Stimulated activated naive B cell treated with anti-CD40 and anti-IgM and Interleukin-4, amounts not matched to agents 10 μg/mL and 1 μg/mL and 100 μg/mL, for 72 hours (primary cell): ENCODE measurements around the gene BCAS3.
"Not testable (repeated sequence)": the region's sequence is repeated elsewhere in the genome, so short reads cannot be mapped to it uniquely, and the experiment has no call there.

Experiments
- ATAC-seq, 2 donors: fragments of 150-1000 bp; cut with Tn5 transposase; replicated peaks; 2 replicates each; pipeline ENCODE4 v1.10.0; 2021; ENCODE audit warnings: moderate library complexity in 1 of 2
- DNase-seq: peaks from one replicate; pipeline ENCODE4 v3.0.0; 2021
- H3K27ac Mint-ChIP-seq: one replicate; pipeline ENCODE4 v1.8.0; 2022; ENCODE audit warnings: mild to moderate bottlenecking, mixed read lengths
- H3K27me3 Mint-ChIP-seq, 2 donors: one replicate each; pipeline ENCODE4 v1.8.0; 2022; ENCODE audit warnings: mixed read lengths in 2 of 2
- H3K36me3 Mint-ChIP-seq, 2 donors: one replicate each; pipeline ENCODE4 v1.8.0; 2022; ENCODE audit warnings: mixed read lengths in 2 of 2, mild to moderate bottlenecking in 1 of 2
- H3K4me1 Mint-ChIP-seq, 2 donors: one replicate each; pipeline ENCODE4 v1.8.0; 2022; ENCODE audit warnings: mixed read lengths in 2 of 2, mild to moderate bottlenecking in 1 of 2
- H3K4me3 Mint-ChIP-seq, 2 donors: one replicate each; pipeline ENCODE4 v1.8.0; 2022; ENCODE audit warnings: mild to moderate bottlenecking in 2 of 2, mixed read lengths in 2 of 2, moderate library complexity in 1 of 2
- H3K9me3 Mint-ChIP-seq, 2 donors: one replicate each; pipeline ENCODE4 v1.8.0; 2022; ENCODE audit warnings: mixed read lengths in 2 of 2, mild to moderate bottlenecking in 1 of 2

The BCAS3 gene

DNA sequence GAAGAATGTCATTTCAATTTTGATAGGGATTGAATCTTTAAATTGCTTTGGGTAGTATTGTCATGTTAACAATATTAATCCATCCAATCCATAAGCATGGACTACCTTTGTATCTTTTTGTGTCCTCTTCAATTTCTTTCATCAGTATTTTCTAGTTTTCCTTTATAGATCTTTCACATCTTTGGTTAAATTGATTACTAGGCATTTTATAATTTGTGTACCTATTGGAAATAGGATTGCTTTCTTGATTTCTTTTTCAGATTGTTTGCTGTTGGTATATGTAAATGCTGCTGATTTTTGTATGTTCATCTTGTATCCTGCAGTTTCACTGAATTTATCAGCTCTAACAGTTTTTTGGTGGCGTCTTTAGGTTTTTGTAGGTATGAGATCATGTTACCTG, 24.1 kb upstream of the BCAS3 start:
- Mint-ChIP-seq H3K27me3 (no peaks in the 10 kb centered on the region), H3K36me3 (peaks cover 31 to 38% of the 10 kb centered on the region in 2 donors), H3K4me1 (peaks cover 16 to 21% of the 10 kb centered on the region in 2 donors), H3K9me3 (no peaks in the 10 kb centered on the region), H3K4me3 (no peak overlapping the region), H3K27ac (no peak overlapping the region)
- no peak for DNase-seq
- ATAC-seq = no peak

DNA sequence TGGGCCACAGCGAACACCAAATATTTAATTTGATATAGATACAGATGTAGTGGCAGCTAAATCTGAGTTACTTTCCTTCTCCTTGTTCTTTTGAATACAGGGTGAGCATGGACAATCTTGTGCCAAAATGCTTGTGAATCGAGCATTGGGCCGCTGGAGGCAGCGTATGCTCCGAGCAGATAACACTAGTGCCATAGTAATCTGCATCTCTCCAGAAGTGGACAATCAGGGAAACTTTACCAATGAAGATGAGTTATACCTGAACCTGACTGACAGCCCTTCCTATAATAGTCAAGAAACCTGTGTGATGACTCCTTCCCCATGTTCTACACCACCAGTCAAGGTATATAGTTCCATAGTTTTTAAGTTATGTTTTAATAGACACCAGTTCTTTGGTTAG, 21.2 kb upstream of the BCAS3 start:
- Mint-ChIP-seq H3K4me3 (no peak overlapping the region), H3K27ac (no peak overlapping the region), H3K9me3 (no peaks in the 10 kb centered on the region), H3K36me3 (peaks cover 19 to 23% of the 10 kb centered on the region in 2 donors), H3K27me3 (no peaks in the 10 kb centered on the region), H3K4me1 (peaks cover 18 to 34% of the 10 kb centered on the region in 2 donors)
- ATAC-seq (no peak), DNase-seq (no peak)

DNA sequence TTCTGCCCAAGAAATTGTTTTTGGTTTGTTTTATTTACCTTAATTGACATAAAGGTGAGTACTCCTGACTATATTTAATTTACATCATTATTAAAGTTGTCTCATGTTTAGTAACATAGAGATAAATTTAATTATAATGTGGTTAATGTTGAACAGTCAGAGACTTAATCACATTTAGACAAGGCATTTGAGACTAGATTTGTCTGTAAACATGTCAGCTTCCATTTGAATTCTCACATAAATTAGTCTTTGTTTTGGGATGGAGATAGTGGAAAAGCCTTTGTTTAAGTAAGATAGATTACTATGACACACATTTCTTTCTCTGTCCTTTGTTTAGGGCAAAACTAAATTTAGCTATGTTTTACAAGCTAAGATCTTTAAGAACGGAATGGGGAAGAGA, 18.5 kb upstream of the BCAS3 start:
- Mint-ChIP-seq H3K36me3 (peaks cover 18 to 20% of the 10 kb centered on the region in 2 donors), H3K4me1 (peaks cover 2 to 15% of the 10 kb centered on the region in 2 donors), H3K4me3 (no peak overlapping the region), H3K9me3 (no peaks in the 10 kb centered on the region), H3K27me3 (no peaks in the 10 kb centered on the region), H3K27ac (no peak overlapping the region)
- no peak for DNase-seq
- ATAC-seq = no peak

DNA sequence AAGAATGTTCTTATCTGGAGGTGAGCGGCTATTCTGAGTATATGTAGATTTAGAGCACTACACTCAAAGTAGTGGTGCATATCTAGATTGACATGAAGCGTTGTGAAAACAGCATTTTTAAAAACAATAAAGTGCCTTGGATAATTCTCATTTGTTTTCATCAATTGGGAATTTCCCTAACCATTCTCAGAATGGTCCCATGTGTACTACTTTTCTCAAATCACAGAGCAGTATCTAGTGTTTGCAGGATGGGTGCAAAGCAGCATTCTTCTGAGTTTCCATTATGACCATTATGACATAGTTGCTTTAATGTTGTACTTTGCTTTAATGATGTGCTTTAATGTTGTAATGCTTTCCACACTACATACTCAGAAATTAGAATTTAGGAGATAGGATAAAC, 16.2 kb upstream of the BCAS3 start:
- Mint-ChIP-seq H3K27me3 (no peaks in the 10 kb centered on the region), H3K4me1 (peaks cover 2 to 15% of the 10 kb centered on the region in 2 donors), H3K36me3 (peaks cover 24 to 27% of the 10 kb centered on the region in 2 donors), H3K4me3 (no peak overlapping the region), H3K9me3 (no peaks in the 10 kb centered on the region), H3K27ac (no peak overlapping the region)
- DNase-seq (no peak), ATAC-seq (peak; percentile 60 to 61)

DNA sequence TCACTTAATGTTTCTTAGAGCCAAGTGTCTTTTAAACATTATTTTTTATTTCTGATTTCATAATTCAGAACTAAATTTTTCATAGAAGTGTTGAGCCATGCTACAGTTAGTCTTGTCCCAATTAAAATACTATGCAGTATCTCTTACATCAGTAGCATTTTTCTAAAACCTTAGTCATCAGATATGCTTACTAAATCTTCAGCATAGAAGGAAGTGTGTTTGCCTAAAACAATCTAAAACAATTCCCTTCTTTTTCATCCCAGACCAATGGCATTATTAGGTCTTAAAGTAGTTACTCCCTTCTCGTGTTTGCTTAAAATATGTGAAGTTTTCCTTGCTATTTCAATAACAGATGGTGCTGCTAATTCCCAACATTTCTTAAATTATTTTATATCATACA, 13.6 kb upstream of the BCAS3 start:
- ATAC-seq (no peak), DNase-seq (no peak)
- no peak overlapping the region for H3K27ac Mint-ChIP-seq
- H3K4me3 Mint-ChIP-seq = no peak overlapping the region
- no peaks in the 10 kb centered on the region for H3K27me3 Mint-ChIP-seq
- peaks cover 2 to 15% of the 10 kb centered on the region in 2 donors for H3K4me1 Mint-ChIP-seq
- H3K36me3 Mint-ChIP-seq = peaks cover 21 to 26% of the 10 kb centered on the region in 2 donors
- no peaks in the 10 kb centered on the region for H3K9me3 Mint-ChIP-seq

DNA sequence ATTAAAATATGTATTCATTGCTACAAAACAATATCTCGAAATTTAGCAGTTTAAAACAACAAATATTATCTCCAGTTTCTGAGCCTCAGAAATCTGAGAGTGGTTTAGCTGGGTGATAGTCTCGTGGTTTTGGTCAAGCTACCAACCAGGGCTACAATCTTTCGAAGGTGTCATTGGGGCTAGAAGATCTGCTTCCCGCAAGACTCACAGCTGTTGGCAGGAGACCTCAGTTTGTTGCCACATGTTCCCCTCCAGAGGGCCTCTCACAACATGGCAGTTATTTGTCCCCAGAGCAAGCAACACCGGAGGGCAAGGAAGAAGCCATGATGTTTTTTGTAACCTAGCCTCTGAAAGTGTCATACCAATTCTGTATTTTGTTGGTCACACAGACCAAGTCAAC, 12.0 kb upstream of the BCAS3 start:
- Mint-ChIP-seq H3K4me1 (peaks cover 0 to 10% of the 10 kb centered on the region in 2 donors), H3K27me3 (no peaks in the 10 kb centered on the region), H3K27ac (no peak overlapping the region), H3K4me3 (no peak overlapping the region), H3K36me3 (peaks cover 16 to 21% of the 10 kb centered on the region in 2 donors), H3K9me3 (no peaks in the 10 kb centered on the region)
- DNase-seq = no peak
- no peak for ATAC-seq

DNA sequence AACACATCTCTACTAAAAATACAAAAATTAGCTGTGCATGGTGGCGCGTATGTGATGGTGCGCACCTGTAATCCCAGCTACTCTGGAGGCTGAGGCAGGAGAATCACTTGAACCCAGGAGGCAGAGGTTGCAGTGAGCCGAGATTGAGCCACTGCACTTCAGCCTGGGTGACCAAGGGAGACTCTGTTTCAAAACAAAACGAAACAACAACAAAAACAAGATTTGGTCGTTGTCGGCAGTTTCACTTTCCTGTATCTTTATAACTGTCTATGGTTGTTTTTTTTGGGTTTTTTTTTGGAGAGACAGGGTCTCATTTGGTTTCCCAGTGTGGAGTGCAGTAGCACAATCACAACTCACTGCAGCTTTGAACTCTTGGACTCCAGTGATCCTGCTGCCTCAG, 8.9 kb upstream of the BCAS3 start:
- H3K36me3 Mint-ChIP-seq = peaks cover 8 to 10% of the 10 kb centered on the region in 2 donors
- not testable (repeated sequence) for H3K27ac Mint-ChIP-seq, H3K4me3 Mint-ChIP-seq, H3K9me3 Mint-ChIP-seq, ATAC-seq, DNase-seq, H3K27me3 Mint-ChIP-seq, H3K4me1 Mint-ChIP-seq

DNA sequence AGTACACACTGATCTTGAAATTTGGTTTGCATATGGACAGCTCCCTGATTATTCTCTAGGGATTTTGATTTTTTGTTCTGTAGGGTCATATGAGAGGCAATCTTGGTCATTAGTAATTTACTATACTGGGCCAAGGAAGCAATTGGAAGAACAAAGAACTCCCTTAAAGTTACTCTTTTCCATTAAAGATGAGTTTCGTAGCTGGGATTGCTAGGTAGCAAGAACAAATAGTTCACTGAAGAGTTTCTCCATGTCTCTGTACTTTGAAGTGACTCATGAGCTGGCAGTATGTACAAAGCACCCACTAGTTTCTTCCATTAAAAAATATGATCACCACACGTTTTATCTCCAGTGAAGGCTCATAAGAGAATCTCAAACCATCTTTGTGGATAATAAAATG, 6.2 kb upstream of the BCAS3 start:
- Mint-ChIP-seq H3K27me3 (no peaks in the 10 kb centered on the region), H3K4me1 (peaks cover 0 to under 1% of the 10 kb centered on the region in 2 donors), H3K4me3 (no peak overlapping the region), H3K27ac (no peak overlapping the region), H3K36me3 (peaks cover 0 to 1% of the 10 kb centered on the region in 2 donors), H3K9me3 (peaks cover 0 to 5% of the 10 kb centered on the region in 2 donors)
- DNase-seq (no peak), ATAC-seq (no peak)

DNA sequence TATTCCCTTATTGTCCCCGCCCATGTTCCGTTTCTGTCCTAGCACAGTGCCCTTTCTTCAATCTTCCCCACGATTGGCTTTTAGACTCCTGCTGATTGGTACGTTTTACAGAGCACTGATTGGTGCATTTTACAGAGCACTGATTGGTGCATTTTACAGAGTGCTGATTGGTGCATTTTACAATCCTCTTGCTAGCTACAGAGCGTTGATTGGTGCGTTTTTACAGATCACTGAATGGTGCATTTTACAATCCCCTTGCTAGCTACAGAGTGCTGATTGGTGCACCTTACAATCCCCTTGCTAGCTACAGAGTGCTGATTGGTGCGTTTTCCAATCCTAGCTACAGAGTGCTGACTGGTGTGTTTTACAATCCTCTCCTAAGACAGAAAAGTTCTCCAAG, 3.0 kb upstream of the BCAS3 start:
- H3K27ac Mint-ChIP-seq, H3K4me3 Mint-ChIP-seq, H3K36me3 Mint-ChIP-seq, H3K27me3 Mint-ChIP-seq, ATAC-seq, H3K9me3 Mint-ChIP-seq, DNase-seq: not testable (repeated sequence)
- peaks cover 9 to 14% of the 10 kb centered on the region in 2 donors for H3K4me1 Mint-ChIP-seq

DNA sequence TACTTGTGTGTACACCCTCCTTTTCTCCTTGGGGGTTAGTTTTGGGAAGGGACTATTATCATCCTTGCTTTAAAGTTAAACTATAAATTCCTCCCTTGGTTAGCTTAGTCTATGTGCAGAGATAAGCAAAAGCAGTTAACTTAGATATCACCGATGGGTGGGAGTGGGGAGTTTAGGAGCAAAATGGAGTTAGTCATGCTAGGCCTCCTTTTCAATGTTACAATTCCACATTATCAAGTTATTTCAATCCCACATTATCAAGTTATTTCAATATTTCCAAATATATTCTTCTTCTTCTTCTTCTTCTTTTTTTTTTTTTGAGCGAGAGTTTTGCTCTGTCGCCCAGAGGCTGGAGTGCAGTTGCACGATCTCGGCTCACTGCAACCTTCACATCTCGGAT, 1.7 kb upstream of the BCAS3 start:
- Mint-ChIP-seq H3K27me3 (no peaks in the 10 kb centered on the region), H3K4me3 (peak overlapping the region in 1 of 2 donors; percentile 41), H3K9me3 (peaks cover 0 to 5% of the 10 kb centered on the region in 2 donors), H3K4me1 (peaks cover 9 to 14% of the 10 kb centered on the region in 2 donors), H3K27ac (no peak overlapping the region), H3K36me3 (no peaks in the 10 kb centered on the region)
- no peak for ATAC-seq
- DNase-seq = no peak

DNA sequence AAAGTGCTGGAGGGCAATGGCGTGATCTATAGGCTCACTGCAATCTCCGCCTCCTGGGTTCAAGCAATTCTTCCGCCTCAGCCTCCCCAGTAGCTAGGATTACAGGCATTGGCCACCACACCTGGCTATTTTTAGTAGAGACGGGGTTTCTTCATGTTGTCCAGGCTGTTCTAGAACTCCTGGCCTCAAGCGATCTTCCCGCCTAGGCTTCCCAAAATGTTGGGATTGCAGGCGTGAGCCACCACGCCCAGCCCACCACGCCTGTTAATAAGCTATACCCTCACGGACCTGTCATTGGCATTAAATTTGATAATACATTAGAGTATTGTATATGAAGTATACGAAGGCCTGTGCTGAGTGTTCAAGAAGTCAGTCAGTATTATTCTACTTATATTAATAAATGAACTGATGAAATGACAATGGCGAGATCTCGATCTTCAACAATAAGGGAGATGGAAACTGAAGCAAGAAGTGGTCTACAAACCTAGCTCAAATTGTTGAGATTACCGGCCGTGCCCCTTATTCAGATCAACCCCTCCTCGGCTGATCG, 818 bp upstream of the BCAS3 start:
- Mint-ChIP-seq H3K4me3 (peak overlapping the region; percentile 97 to 98), H3K9me3 (peaks cover 0 to 5% of the 10 kb centered on the region in 2 donors), H3K27me3 (no peaks in the 10 kb centered on the region), H3K27ac (peak overlapping the region; percentile 96), H3K4me1 (peaks cover 9 to 14% of the 10 kb centered on the region in 2 donors), H3K36me3 (peaks cover 0 to under 1% of the 10 kb centered on the region in 2 donors)
- no peak for ATAC-seq
- no peak for DNase-seq

DNA sequence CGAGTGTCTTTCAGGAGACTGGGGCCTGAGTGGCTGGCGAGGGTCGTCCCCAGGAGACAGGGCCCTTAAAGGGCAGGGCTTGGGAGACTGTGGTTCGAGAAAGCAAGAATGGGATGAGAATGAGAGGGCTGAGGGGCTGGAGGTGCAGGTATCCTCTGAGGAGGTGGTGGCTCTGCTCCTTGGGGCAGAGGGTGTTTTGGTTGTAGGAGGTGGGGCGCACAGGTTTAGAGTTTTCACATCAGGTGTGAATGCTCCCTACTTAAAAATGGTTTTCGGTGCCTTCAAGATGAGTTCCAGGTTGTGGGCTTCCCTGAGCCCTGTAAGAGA, 430 bp downstream of the BCAS3 start:
- Mint-ChIP-seq H3K36me3 (peaks cover 0 to 4% of the 10 kb centered on the region in 2 donors), H3K27me3 (no peaks in the 10 kb centered on the region), H3K4me1 (peaks cover 9 to 14% of the 10 kb centered on the region in 2 donors), H3K27ac (peak overlapping the region; percentile 96), H3K9me3 (peaks cover 0 to 5% of the 10 kb centered on the region in 2 donors), H3K4me3 (peak overlapping the region; percentile 97 to 98)
- DNase-seq (no peak), ATAC-seq (no peak)

DNA sequence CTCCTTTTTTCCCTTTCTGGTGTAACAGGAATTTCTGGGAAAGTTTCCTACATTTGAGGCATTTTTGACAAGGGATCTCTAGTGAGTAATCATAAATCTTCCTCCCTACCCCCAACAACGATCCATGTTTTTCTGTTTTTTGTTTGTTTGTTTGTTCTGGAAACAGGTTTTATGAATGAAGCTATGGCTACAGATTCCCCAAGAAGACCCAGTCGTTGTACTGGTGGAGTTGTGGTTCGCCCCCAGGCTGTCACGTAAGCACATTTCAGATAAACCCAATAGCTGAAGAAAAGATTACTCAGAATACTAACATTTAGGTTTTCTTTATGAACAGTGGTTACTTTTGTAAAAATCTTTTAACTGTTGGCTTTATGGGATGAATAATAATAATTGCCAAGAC, 1.6 kb downstream of the BCAS3 start:
- Mint-ChIP-seq H3K27me3 (no peaks in the 10 kb centered on the region), H3K4me3 (no peak overlapping the region), H3K9me3 (peaks cover 0 to 5% of the 10 kb centered on the region in 2 donors), H3K27ac (no peak overlapping the region), H3K36me3 (peaks cover 0 to 4% of the 10 kb centered on the region in 2 donors), H3K4me1 (peaks cover 9 to 14% of the 10 kb centered on the region in 2 donors)
- no peak for ATAC-seq
- DNase-seq = no peak

DNA sequence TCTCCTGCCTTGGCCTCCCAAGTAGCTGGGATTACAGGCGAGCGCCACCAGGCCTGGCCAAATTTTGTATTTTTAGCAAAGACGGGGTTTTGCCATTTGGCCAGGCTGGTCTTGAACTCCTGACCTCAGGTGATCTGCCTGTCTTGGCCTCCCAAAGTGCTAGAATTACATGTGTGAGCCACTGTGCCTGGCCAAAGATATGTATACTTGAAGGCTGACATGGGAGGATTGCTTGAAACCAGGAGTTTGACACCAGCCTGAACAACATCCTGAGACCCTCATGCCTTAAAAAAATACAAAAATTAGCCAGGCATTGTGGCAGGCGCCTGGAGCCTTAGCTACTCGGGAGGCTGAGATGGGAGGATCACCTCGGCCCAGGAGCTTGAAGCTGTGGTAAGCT, 3.1 kb downstream of the BCAS3 start:
- Mint-ChIP-seq H3K9me3 (no peaks in the 10 kb centered on the region), H3K27ac (no peak overlapping the region), H3K4me3 (no peak overlapping the region), H3K36me3 (peaks cover 3 to 12% of the 10 kb centered on the region in 2 donors), H3K27me3 (no peaks in the 10 kb centered on the region), H3K4me1 (peaks cover 9 to 14% of the 10 kb centered on the region in 2 donors)
- no peak for DNase-seq
- ATAC-seq = no peak

DNA sequence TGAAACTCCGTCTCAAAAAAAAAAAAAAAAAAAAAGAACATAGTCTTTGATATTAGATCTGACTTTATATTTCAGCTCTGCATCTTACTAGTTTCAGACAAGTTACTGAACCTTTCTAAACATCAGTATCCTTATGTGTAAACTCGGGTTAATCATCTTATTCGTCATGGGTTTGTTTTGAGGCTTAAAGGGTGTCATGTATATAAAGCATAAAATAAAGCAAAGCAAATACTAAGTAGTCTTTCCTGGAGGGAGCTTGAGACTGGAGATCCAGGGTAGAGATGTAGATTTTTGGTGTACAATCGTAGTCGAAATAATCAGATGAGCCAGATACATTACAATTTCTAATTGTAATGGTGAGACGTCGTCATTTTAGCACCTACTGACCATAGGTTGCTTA, 7.8 kb downstream of the BCAS3 start:
- Mint-ChIP-seq H3K27me3 (no peaks in the 10 kb centered on the region), H3K4me1 (no peaks in the 10 kb centered on the region), H3K9me3 (no peaks in the 10 kb centered on the region), H3K27ac (no peak overlapping the region), H3K4me3 (no peak overlapping the region), H3K36me3 (peaks cover 10 to 21% of the 10 kb centered on the region in 2 donors)
- DNase-seq (no peak), ATAC-seq (no peak)

DNA sequence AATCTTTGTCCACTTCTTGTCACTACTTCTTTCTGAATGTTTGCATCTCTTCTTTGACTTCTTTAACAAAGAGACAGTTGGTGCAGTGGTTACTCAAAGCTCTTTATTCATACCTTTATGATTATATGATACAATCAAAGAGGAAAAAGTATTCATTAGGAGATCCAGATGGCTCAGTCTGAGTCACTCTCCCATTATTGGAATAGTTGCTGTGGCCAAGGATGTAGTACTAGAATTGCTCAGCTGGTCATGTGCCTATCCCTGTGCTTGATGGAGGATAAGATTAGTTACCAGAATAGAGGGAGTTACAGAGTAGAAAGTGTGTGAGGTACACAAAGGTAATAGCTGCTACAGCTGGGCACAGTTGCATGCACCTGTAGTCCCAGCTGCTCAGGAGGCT, 18.3 kb downstream of the BCAS3 start:
- DNase-seq (no peak), ATAC-seq (no peak)
- H3K4me3 Mint-ChIP-seq = no peak overlapping the region
- H3K36me3 Mint-ChIP-seq = peaks cover 18 to 22% of the 10 kb centered on the region in 2 donors
- no peaks in the 10 kb centered on the region for H3K27me3 Mint-ChIP-seq
- H3K27ac Mint-ChIP-seq = no peak overlapping the region
- H3K4me1 Mint-ChIP-seq = no peaks in the 10 kb centered on the region
- H3K9me3 Mint-ChIP-seq = no peaks in the 10 kb centered on the region
